HG02870 (cell line): Measurements from ENCODE around the gene KRT71.
"Not testable (repeated sequence)": the region's sequence is repeated elsewhere in the genome, so short reads cannot be mapped to it uniquely, and the experiment has no call there.

Experiments
- ATAC-seq: cut with Tn5 transposase; IDR thresholded peaks from one replicate; pipeline ENCODE4 v1.9.1; 2021; ENCODE audit warnings: mild to moderate bottlenecking, moderate library complexity; ENCODE audit not compliant: unreplicated experiment

KRT71 gene

GRCh38 chr12:52500574-52500973, 52.4 kb downstream of the KRT71 start:
- not testable (repeated sequence) for ATAC-seq

- ATAC-seq = no peak
These were observed 53.0 kb downstream of the KRT71 start for GRCh38 chr12:52499806-52500560.

DNA sequence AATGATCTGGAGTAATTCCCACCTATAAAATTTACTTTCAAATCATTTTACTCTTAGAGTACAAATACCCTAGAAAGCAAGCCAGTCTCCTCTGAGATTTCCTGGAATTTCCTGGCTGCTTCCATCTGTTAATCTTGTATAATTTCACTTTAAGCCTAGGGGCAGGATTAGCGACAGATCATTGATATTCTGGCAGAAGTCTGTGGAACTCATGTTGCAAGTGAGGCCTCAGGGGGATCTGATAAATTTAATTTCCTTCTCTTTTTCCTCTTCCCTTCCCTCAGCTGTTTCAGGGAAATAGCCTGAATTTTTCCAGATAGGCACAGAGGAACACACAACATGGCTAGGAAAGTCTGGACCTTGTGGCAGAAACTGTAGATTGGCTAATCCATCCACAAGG, 54.0 kb downstream of the KRT71 start:
- no peak for ATAC-seq

DNA sequence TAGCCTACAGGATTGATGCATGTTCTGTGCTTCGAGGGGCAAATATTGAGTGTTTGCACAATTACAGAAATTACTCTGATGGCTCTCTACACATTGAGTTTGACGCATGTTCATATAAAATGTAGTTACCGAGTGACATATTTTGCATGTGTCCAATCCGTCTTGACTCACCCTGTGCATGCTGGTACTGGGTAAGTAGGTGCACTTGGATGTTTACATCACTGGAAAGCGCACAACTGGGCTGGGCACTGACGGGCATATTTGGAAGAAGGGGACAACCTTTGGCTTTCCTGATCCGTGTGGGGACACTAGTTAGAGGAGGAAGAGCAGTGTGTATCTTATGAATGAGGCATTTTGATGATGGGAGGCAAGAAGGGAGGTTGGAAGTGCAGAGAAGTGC, 55.0 kb downstream of the KRT71 start:
- ATAC-seq = no peak

DNA sequence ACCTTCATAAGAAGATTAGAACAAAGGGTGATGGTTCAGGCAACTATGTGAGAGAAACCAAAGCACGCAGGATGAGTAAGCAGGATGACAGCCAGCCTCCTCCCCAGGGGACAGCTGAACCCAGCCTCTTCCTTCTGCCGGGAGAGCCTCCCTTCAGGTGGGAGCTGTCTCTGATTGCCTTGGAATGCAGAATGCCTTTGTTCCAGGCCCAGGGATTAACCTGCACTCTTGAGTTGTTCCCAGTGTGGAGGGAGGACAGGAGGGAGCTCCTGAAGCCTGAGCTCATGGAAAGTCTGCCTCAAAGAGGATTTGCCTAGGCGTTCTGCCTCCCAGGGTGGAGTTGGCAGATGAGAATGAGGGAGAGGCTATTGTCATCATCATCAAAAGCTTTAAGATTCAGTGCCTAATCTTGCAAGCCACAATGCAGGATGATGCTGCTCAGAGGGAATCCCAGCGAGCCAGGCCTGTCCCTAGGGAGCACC, 56.3 kb downstream of the KRT71 start:
- ATAC-seq = no peak

DNA sequence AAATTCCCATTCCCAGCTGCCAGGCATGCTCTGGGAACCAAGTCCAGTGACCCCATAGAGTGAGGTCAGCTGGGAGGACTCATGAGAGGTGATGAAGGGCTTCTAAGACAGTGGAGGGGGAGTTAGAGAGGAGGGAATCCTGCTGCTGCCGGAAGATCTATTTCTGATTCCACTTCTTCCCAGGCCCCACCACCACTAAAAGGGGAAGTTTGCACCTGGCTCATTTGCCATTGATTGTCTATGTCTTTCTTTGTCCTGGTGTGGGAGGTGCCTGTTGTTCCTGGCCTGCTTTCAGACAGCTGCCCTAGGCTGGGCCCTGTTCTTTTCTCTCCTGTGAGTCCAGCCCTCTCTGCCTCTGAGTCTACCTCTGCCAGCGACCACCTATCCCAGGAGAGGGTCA, 56.9 kb downstream of the KRT71 start:
- no peak for ATAC-seq

DNA sequence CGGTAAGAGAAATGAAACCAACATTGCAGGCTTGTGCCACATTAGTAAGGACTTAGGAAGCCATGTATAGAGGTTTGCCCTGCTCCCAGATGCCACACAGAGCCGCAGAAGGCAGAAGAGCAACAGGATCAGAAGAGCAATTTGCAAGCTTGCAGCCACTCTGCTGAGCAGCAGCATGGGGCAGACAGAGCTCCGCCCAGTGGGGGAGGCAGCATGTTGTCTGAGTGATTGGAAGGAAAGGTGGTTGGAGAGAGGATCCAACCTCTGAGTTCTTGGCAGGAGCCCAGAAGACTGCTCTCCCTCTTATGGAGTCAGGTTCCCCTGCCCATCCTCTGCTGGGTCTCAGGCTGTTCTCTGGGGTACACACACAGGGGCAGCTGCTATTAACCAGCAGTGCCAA, 57.6 kb downstream of the KRT71 start:
- ATAC-seq = no peak

DNA sequence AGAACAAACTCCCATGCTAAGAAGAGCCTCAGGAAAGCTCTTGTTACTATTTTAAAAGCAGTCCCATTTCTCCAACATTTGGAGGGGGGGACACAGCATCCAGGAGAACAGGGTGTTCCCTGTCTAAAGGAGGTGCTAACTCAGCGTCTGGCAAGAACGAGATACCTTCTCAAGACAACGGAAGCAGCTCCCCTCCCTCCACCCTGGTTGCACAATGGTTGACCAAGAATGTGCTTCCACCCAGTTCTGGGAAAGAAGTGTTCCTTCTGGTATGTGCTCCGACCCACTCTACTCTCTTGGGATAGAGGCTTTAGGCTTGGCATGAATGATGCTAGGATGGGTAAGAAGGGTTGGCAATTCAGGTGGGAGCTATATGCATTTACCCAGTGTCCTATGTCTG, 58.4 kb downstream of the KRT71 start:
- no peak for ATAC-seq

DNA sequence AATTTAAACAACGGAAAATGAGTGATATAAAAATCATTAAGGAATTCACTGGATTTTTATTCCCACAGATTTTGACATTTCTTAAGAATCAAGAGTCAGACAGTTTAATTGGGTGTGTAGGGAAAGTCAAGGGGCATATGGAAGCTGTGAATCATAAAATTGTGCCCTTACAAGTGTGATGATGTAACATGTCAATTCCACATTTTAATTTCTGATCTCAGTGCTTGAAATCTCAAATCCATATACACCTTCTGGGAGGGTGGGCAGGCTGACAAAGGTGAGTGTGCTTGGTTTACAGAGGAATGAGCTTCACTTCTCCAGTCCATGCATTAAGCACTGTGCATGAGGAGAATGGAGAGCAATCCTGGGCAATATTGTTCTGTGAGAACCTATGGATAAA, 58.8 kb downstream of the KRT71 start:
- no peak for ATAC-seq
